ENCODE results near the gene APLF. TPM values are rescaled to one million over a fixed set of nuclear protein-coding genes. Genes with fewer than 3 reads are reported as not detected.

The APLF gene
- total and polyA plus RNA-seq, 4 donors, result 0.18 to 3.8 (median 1.0) TPM

DNA sequence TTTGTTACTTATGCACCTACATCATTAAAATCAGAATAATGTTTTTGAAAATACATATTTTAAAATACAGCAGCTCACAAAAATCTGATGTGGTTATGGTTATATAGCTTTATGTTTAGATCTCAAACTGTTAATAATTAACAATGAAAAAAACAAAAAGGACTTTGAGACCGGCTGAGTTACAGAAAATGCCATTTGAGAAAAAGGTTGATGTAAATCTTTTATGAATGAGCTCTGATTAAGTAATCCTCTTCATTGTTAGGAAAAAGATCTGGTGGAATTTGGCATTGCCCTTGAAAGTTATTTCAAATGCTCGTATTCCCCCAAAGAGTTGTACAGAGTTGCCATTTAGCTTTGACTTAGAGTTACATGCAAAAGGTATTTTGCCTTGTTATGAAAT is 93.2 kb downstream of the APLF start:
- Histone ChIP-seq H3K36me3 (ENCODE audit: control insufficient read depth in 4 of 4, insufficient read depth in 3 of 4, low read depth in 1 of 4, low read length in 3 of 4) (no peaks in the 10 kb centered on the region), H3K27me3 (ENCODE audit: control insufficient read depth in 4 of 4, insufficient read depth in 4 of 4, low read length in 3 of 4) (no peaks in the 10 kb centered on the region), H3K4me1 (ENCODE audit: control insufficient read depth in 4 of 4, insufficient read depth in 4 of 4, low read length in 3 of 4) (no peaks in the 10 kb centered on the region), H3K9me3 (ENCODE audit: control insufficient read depth in 4 of 4, low read length in 3 of 4) (no peaks in the 10 kb centered on the region), H3K4me3 (ENCODE audit: low read depth in 1 of 3, low read length in 3 of 3) (no peak overlapping the region), H3K9ac (ENCODE audit: low read depth in 1 of 2, low read length in 2 of 2) (no peak overlapping the region), H3K27ac (ENCODE audit: low read depth in 1 of 2, low read length in 2 of 2) (no peak overlapping the region)
- 85% methylated on average over 2 of the region's 2 CpGs for WGBS
- DNase-seq (ENCODE audit: low spot score), result no peak
- TF ChIP-seq YY1 (IDR thresholded peaks at IDR 0.05) (no peak), TAF1 (conservative IDR thresholded peaks at IDR 0.05) (no peak), HNF4G (IDR thresholded peaks at IDR 0.05) (no peak), EGR1 (IDR thresholded peaks at IDR 0.05; ENCODE audit: low read depth in 2 of 2) (no peak), GABPA (IDR thresholded peaks at IDR 0.05 in 1 of 2, conservative IDR thresholded peaks at IDR 0.05 in 1 of 2) (no peak), RAD21 (IDR thresholded peaks at IDR 0.05) (no peak)
- TF ChIP-seq, protein P1, sequence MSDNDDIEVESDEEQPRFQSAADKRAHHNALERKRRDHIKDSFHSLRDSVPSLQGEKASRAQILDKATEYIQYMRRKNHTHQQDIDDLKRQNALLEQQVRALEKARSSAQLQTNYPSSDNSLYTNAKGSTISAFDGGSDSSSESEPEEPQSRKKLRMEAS (IDR thresholded peaks at IDR 0.05), result no peak
- TF ChIP-seq, protein P2, sequence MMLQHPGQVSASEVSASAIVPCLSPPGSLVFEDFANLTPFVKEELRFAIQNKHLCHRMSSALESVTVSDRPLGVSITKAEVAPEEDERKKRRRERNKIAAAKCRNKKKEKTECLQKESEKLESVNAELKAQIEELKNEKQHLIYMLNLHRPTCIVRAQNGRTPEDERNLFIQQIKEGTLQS (IDR thresholded peaks at IDR 0.05), result no peak
- TF ChIP-seq, protein P3, sequence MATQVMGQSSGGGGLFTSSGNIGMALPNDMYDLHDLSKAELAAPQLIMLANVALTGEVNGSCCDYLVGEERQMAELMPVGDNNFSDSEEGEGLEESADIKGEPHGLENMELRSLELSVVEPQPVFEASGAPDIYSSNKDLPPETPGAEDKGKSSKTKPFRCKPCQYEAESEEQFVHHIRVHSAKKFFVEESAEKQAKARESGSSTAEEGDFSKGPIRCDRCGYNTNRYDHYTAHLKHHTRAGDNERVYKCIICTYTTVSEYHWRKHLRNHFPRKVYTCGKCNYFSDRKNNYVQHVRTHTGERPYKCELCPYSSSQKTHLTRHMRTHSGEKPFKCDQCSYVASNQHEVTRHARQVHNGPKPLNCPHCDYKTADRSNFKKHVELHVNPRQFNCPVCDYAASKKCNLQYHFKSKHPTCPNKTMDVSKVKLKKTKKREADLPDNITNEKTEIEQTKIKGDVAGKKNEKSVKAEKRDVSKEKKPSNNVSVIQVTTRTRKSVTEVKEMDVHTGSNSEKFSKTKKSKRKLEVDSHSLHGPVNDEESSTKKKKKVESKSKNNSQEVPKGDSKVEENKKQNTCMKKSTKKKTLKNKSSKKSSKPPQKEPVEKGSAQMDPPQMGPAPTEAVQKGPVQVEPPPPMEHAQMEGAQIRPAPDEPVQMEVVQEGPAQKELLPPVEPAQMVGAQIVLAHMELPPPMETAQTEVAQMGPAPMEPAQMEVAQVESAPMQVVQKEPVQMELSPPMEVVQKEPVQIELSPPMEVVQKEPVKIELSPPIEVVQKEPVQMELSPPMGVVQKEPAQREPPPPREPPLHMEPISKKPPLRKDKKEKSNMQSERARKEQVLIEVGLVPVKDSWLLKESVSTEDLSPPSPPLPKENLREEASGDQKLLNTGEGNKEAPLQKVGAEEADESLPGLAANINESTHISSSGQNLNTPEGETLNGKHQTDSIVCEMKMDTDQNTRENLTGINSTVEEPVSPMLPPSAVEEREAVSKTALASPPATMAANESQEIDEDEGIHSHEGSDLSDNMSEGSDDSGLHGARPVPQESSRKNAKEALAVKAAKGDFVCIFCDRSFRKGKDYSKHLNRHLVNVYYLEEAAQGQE (IDR thresholded peaks at IDR 0.05), result no peak

GRCh38 chr2:68561372-68561771 is 94.0 kb downstream of the APLF start:
- H3K36me3 ChIP-seq (ENCODE audit: control insufficient read depth in 4 of 4, insufficient read depth in 3 of 4, low read depth in 1 of 4, low read length in 3 of 4), result no peaks in the 10 kb centered on the region
- no peak overlapping the region for H3K27ac ChIP-seq (ENCODE audit: low read depth in 1 of 2, low read length in 2 of 2)
- H3K4me3 ChIP-seq (ENCODE audit: low read depth in 1 of 3, low read length in 3 of 3), result no peak overlapping the region
- no peaks in the 10 kb centered on the region for H3K4me1 ChIP-seq (ENCODE audit: control insufficient read depth in 4 of 4, insufficient read depth in 4 of 4, low read length in 3 of 4)
- no peak overlapping the region for H3K9ac ChIP-seq (ENCODE audit: low read depth in 1 of 2, low read length in 2 of 2)
- WGBS, result 85% methylated on average over 3 of the region's 3 CpGs
- H3K9me3 ChIP-seq (ENCODE audit: control insufficient read depth in 4 of 4, low read length in 3 of 4), result no peaks in the 10 kb centered on the region
- TF ChIP-seq, protein P3 (IDR thresholded peaks at IDR 0.05), result no peak
- TF ChIP-seq GABPA (IDR thresholded peaks at IDR 0.05 in 1 of 2, conservative IDR thresholded peaks at IDR 0.05 in 1 of 2), result no peak
- no peak for TF ChIP-seq RXRA (IDR thresholded peaks at IDR 0.05)
- no peak for TF ChIP-seq NR2F2 (IDR thresholded peaks at IDR 0.05)
- no peak for TF ChIP-seq SP1 (IDR thresholded peaks at IDR 0.05)
- TF ChIP-seq HNF4A (conservative IDR thresholded peaks at IDR 0.05), result no peak
- no peak for TF ChIP-seq RAD21 (IDR thresholded peaks at IDR 0.05)
- TF ChIP-seq EGR1 (IDR thresholded peaks at IDR 0.05; ENCODE audit: low read depth in 2 of 2), result no peak
- no peaks in the 10 kb centered on the region for H3K27me3 ChIP-seq (ENCODE audit: control insufficient read depth in 4 of 4, insufficient read depth in 4 of 4, low read length in 3 of 4)
- no peak for DNase-seq (ENCODE audit: low spot score)

All from liver (tissue), 9 donors.